Loucy (cell line): ENCODE results near the gene UBA7.

ENCODE experiments used
- H2AFZ ChIP-seq: fragments of 200-600 bp; sonication (generic); 2 replicates; pipeline ENCODE4 v1.6.0; 2016; ENCODE audit warnings: antibody characterized with exemption, mild to moderate bottlenecking, low read length, moderate library complexity
- H3F3A ChIP-seq: fragments of 200-600 bp; 2 replicates; pipeline ENCODE4 v1.6.0; 2016; ENCODE audit warnings: antibody characterized with exemption, low read depth, mild to moderate bottlenecking
- H3K27me3 ChIP-seq: fragments of 200-600 bp; sonication (generic); 2 replicates; pipeline ENCODE4 v1.6.1; 2014; ENCODE audit warnings: low read length, mild to moderate bottlenecking; ENCODE audit not compliant: insufficient read depth, poor library complexity, severe bottlenecking
- H3K36me3 ChIP-seq: fragments of 200-600 bp; sonication (generic); 2 replicates; pipeline ENCODE4 v1.6.1; 2016; ENCODE audit warnings: low read length; ENCODE audit not compliant: insufficient read depth
- H3K4me1 ChIP-seq: fragments of 200-600 bp; sonication (generic); 2 replicates; pipeline ENCODE4 v1.5.1; 2014; ENCODE audit warnings: low read length, mild to moderate bottlenecking; ENCODE audit not compliant: insufficient read depth, poor library complexity, severe bottlenecking
- H3K4me2 ChIP-seq: fragments of 200-600 bp; sonication (generic); 2 replicates; pipeline ENCODE4 v1.6.0; 2014; ENCODE audit warnings: antibody characterized with exemption, low read length, low read depth, mild to moderate bottlenecking; ENCODE audit not compliant: poor library complexity, severe bottlenecking
- H3K4me3 ChIP-seq: fragments of 200-600 bp; sonication (generic); 2 replicates; pipeline ENCODE4 v1.5.1; 2014; ENCODE audit warnings: low read length, mild to moderate bottlenecking, mixed read lengths; ENCODE audit not compliant: poor library complexity, severe bottlenecking
- H3K79me2 ChIP-seq: fragments of 200-600 bp; sonication (generic); 2 replicates; pipeline ENCODE4 v1.6.1; 2014; ENCODE audit warnings: low read length; ENCODE audit not compliant: insufficient read depth
- H3K9ac ChIP-seq: fragments of 200-600 bp; sonication (generic); 2 replicates; pipeline ENCODE4 v1.6.0; 2014; ENCODE audit warnings: mild to moderate bottlenecking, low read depth, low read length, moderate library complexity; ENCODE audit not compliant: poor library complexity, severe bottlenecking
- H3K9me2 ChIP-seq: fragments of 200-600 bp; sonication (generic); replicated peaks from 2 replicates; pipeline ENCODE4 v1.6.1; 2016; ENCODE audit warnings: low read depth, low read length, mixed read lengths
- H3K9me3 ChIP-seq: fragments of 200-600 bp; sonication (generic); 2 replicates; pipeline ENCODE4 v1.6.1; 2014; ENCODE audit warnings: mild to moderate bottlenecking, antibody characterized with exemption, low read length, low read depth; ENCODE audit not compliant: insufficient read depth
- H4K20me1 ChIP-seq: fragments of 200-600 bp; sonication (generic); 2 replicates; pipeline ENCODE4 v1.6.0; 2014; ENCODE audit warnings: antibody characterized with exemption, low read length, mild to moderate bottlenecking; ENCODE audit not compliant: insufficient read depth, poor library complexity, severe bottlenecking
- EZH2phosphoT487 ChIP-seq: fragments of 200-600 bp; IDR thresholded peaks from 2 replicates; pipeline ENCODE4 v1.6.1; 2018; ENCODE audit warnings: antibody characterized with exemption, mild to moderate bottlenecking, moderate library complexity, borderline replicate concordance
- TF ChIP-seq, protein P1 (sequence below): fragments of 200-600 bp; sonication (generic); conservative IDR thresholded peaks from 2 replicates; pipeline ENCODE4 v1.5.1; 2014; ENCODE audit warnings: mild to moderate bottlenecking, antibody characterized with exemption, low read length

The UBA7 gene

DNA sequence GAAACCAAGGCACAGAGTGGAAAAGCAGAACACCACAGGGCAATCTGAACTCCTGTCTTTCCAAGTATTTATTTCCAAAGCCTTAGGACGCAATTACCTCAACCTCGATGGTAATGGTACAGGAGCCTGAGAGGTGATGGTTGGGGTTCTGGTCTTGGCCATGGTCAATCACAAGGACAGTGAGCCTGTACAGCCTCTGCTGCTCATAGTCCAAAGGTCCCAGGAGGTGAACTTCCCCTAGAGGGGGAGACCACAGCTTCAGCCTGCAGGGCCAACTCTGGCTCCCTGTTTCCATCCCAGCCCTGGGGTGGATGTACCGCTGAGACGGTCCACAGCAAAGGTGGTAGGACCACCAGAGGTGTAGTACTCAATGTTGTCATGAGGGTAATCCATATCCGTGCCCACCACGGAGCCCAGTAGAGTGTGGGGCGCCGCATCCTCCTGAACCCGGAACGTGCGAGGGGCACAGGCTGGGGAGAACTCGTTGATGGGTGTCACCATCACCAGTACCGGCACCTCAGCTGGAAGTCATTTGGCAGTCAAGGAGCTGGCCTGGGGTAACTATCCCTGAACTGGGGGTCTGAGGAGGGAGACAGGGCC is 20.2 kb downstream of the UBA7 start:
- Histone ChIP-seq H3K9me2 (no peaks in the 10 kb centered on the region), H3K4me3 (no peak overlapping the region), H3K4me2 (no peak overlapping the region), H4K20me1 (no peaks in the 10 kb centered on the region), H3K9ac (no peak overlapping the region), H3K27me3 (no peaks in the 10 kb centered on the region), H2AFZ (no peak overlapping the region), H3K36me3 (no peaks in the 10 kb centered on the region), H3F3A (no peaks in the 10 kb centered on the region), H3K9me3 (no peaks in the 10 kb centered on the region), H3K4me1 (peaks cover 17% of the 10 kb centered on the region), H3K79me2 (no peaks in the 10 kb centered on the region)
- no peak for TF ChIP-seq EZH2phosphoT487
- TF ChIP-seq, protein P1, sequence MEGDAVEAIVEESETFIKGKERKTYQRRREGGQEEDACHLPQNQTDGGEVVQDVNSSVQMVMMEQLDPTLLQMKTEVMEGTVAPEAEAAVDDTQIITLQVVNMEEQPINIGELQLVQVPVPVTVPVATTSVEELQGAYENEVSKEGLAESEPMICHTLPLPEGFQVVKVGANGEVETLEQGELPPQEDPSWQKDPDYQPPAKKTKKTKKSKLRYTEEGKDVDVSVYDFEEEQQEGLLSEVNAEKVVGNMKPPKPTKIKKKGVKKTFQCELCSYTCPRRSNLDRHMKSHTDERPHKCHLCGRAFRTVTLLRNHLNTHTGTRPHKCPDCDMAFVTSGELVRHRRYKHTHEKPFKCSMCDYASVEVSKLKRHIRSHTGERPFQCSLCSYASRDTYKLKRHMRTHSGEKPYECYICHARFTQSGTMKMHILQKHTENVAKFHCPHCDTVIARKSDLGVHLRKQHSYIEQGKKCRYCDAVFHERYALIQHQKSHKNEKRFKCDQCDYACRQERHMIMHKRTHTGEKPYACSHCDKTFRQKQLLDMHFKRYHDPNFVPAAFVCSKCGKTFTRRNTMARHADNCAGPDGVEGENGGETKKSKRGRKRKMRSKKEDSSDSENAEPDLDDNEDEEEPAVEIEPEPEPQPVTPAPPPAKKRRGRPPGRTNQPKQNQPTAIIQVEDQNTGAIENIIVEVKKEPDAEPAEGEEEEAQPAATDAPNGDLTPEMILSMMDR = no peak

DNA sequence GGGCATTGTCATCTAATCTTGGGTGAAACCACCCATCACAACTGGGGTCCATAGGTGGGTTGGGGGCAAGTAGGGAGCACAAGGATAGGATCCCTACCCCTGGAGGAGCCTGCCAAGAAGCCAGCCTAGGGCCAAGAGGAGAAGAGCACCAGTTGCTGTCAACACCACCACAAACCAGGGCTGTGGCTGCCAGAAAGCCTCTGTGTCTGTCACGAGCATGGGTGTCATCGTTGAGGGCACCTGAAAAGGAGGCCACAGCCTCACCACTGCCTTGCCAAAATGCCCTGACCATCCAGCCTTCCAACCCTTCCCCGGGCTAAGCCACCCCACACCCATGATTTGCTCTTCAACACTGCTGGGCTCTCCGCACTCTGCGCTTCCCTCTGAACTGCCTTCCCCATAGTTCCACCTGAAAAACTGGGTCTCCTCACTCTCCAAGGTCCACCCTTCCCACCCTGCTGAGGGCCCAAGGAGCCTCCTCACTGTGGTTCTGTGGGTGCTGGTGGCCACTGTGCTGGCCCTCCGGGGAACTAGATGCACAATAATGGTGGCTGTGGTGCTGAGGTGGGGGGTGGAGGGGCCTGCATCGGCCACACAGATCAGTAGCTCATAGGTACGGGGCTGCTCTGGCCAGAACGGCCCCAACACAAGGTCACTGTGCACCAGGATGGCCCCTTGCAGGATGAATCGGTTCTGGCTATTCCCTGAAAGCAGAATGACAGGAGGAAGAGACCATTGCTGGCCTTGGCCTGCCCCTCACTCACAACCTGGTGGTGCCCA is 21.2 kb downstream of the UBA7 start:
- H3K9me2 ChIP-seq = no peaks in the 10 kb centered on the region
- no peak overlapping the region for H3K4me3 ChIP-seq
- H4K20me1 ChIP-seq = no peaks in the 10 kb centered on the region
- TF ChIP-seq, protein P1 = no peak
- no peak for TF ChIP-seq EZH2phosphoT487
- H3K36me3 ChIP-seq = no peaks in the 10 kb centered on the region
- H3K4me1 ChIP-seq = peaks cover 17% of the 10 kb centered on the region
- H3K9ac ChIP-seq = no peak overlapping the region
- no peaks in the 10 kb centered on the region for H3K9me3 ChIP-seq
- no peaks in the 10 kb centered on the region for H3K79me2 ChIP-seq
- no peaks in the 10 kb centered on the region for H3F3A ChIP-seq
- no peaks in the 10 kb centered on the region for H3K27me3 ChIP-seq
- H3K4me2 ChIP-seq = no peak overlapping the region
- no peak overlapping the region for H2AFZ ChIP-seq

DNA sequence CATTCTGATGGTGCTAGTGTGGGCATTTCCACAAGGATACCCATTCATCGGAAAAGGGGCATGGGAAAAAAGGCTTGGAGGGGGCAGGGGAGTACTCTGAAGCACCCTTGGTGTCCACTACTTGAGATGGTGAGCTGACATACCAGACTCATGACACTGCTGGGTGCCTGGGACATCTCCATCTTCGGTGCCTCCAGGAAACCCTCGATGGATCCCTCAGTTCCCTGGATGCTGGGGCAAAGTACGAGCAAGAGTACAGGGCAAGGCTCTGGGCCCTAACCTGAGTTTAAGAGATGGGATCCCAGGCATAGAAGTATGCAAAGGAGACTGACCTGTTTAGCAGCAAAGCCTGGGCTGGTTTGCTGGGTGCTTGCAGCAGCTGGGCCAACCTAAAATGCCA is 22.2 kb downstream of the UBA7 start:
- H3K9me2 ChIP-seq = no peaks in the 10 kb centered on the region
- peaks cover 7% of the 10 kb centered on the region; the same call in 1 of the 2 replicates for H3K79me2 ChIP-seq
- H4K20me1 ChIP-seq = no peaks in the 10 kb centered on the region
- H2AFZ ChIP-seq = no peak overlapping the region
- H3K4me1 ChIP-seq = peaks cover 27% of the 10 kb centered on the region
- TF ChIP-seq, protein P1 = no peak
- TF ChIP-seq EZH2phosphoT487 = no peak
- H3K4me3 ChIP-seq = no peak overlapping the region
- H3F3A ChIP-seq = no peaks in the 10 kb centered on the region
- no peaks in the 10 kb centered on the region for H3K9me3 ChIP-seq
- no peaks in the 10 kb centered on the region for H3K36me3 ChIP-seq
- no peak overlapping the region for H3K9ac ChIP-seq
- no peak overlapping the region for H3K4me2 ChIP-seq
- H3K27me3 ChIP-seq = no peaks in the 10 kb centered on the region
